GM12865 (cell line): Measurements from ENCODE around the gene TBRG4.
"Not testable (repeated sequence)": the region's sequence is repeated elsewhere in the genome, so short reads cannot be mapped to it uniquely, and the experiment has no call there.

Source experiments
- DNase-seq: peaks from one replicate; pipeline ENCODE4 v3.0.0; 2010; ENCODE audit warnings: low read depth
- H3K4me3 ChIP-seq: 2 replicates; pipeline ENCODE4 v1.5.1; 2011; ENCODE audit warnings: mild to moderate bottlenecking, low read depth, low read length, control low read depth
- CTCF ChIP-seq: IDR thresholded peaks from 2 replicates; pipeline ENCODE4 v1.5.1; 2011; ENCODE audit warnings: low read length, control low read depth, low read depth, inconsistent platforms; ENCODE audit not compliant: insufficient read depth; ENCODE audit errors: missing control alignments

The TBRG4 gene

GRCh38 chr7:45118292-45118691, 6.8 kb upstream of the TBRG4 start:
- no peak for DNase-seq
- TF ChIP-seq CTCF = no peak
- H3K4me3 ChIP-seq = no peak overlapping the region

- no peak for TF ChIP-seq CTCF
- no peak for DNase-seq
- H3K4me3 ChIP-seq = no peak overlapping the region
Measured at GRCh38 chr7:45117582-45117981, 6.1 kb upstream of the TBRG4 start.

DNA sequence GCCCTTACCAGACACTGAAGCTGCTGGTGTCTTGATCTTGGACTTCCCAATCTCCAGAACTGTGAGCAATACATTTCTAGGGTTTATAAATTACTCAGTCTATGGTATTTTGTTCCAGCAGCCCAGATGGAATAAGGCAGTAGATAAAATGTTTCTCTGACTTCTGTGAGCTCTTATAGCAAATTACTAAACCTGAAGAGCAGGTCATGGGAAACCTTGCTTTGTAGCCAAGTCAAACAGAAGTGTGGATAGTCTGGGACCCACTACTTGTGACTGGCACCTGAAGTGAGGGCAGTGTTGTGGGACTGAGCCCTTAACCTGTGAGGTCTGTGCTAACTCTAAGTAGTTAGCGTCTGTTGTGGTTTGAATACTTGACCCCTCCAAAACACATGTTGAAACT, 4.6 kb upstream of the TBRG4 start:
- no peak for DNase-seq
- TF ChIP-seq CTCF = no peak
- H3K4me3 ChIP-seq = no peak overlapping the region

DNA sequence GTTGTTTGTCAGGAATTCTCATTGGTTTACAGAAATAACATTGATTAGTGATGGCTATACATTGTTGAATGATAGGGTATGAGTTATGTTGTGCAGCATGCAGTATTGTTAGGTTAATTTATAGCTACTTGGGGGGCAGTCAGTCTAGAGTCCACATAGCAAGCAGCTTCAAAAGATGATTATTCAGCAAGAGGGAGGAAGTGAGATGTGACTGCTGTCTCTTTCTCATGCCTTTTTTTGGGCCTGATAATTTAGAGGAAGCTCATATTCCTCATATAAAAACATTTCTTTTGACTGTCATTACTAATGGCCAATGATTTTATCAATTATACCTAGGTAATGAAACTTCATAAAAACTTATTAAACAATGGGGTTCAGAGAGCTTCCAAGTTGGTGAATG, 3.4 kb upstream of the TBRG4 start:
- no peak overlapping the region for H3K4me3 ChIP-seq
- DNase-seq = no peak
- no peak for TF ChIP-seq CTCF

GRCh38 chr7:45114257-45114656, 2.8 kb upstream of the TBRG4 start:
- H3K4me3 ChIP-seq, DNase-seq: not testable (repeated sequence)

- H3K4me3 ChIP-seq = peak overlapping the region; percentile 77; the same call in 1 of the 2 replicates
- DNase-seq = no peak
- no peak for TF ChIP-seq CTCF
Measured at GRCh38 chr7:45112648-45113047, 1.2 kb upstream of the TBRG4 start.

- no peak overlapping the region for H3K4me3 ChIP-seq
- TF ChIP-seq CTCF = no peak
- no peak for DNase-seq
Measured at GRCh38 chr7:45108863-45109262, 2.6 kb downstream of the TBRG4 start.

DNA sequence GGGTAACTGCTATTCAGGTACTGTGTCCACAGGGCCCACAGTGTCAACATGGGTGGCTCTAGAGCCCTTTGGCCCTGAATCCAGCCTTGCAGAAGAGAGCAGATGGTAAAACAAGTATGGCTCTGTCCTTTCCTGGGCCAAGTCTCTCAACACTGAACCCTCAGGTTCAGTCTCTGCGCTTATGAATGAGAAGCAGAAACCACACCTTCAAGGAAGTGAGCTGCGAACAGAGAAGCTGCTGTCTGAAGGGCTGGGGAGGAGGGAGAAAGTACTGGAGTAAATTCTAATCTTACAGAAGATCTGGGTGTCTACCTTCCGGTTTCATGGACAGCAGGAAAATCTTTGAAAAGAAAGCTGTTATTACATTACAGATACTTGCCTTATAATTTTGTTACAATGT, 4.1 kb downstream of the TBRG4 start:
- no peak for TF ChIP-seq CTCF

More for the DNA sequence above, 4.1 kb downstream of the TBRG4 start:
- H3K4me3 ChIP-seq = no peak overlapping the region
- no peak for DNase-seq
